IMR-90 (cell line): Measurements from ENCODE around the gene RPL23. TPM values are rescaled to one million over a fixed set of nuclear protein-coding genes. Genes with fewer than 3 reads are reported as not detected.

Source experiments
- ATAC-seq: fragments of 200-7000 bp; cut with Tn5 transposase; 2 replicates; pipeline ENCODE4 v1.9.1; 2020; ENCODE audit warnings: low read depth, mild to moderate bottlenecking, moderate library complexity
- BruUV-seq: library from RNA; stranded (reverse); fragments of 400-500 nt; replicated peaks from 2 replicates; lab custom pipeline; 2021; lab: Mats Ljungman, UMichigan
- CTCF ChIA-PET: fragments of 300-600 bp; formaldehyde crosslinking; extraction: SDS; loops from one replicate; lab custom pipeline; 2021; ENCODE audit warnings: antibody characterized with exemption; lab: Yijun Ruan, JAX
- POLR2A ChIA-PET: fragments of 300-600 bp; sonication (Branson Sonifier 250); formaldehyde crosslinking; loops from one replicate; lab custom pipeline; 2022; ENCODE audit warnings: antibody characterized with exemption; ENCODE audit not compliant: unreplicated experiment; lab: Charles Lee
- DNase-seq: peaks from one replicate; pipeline ENCODE4 v3.0.0; 2013
- H2AFZ ChIP-seq: replicated peaks from 2 replicates; pipeline ENCODE3; 2013; ENCODE audit warnings: low read length, mild to moderate bottlenecking; ENCODE audit not compliant: poor library complexity
- H2AK5ac ChIP-seq: 2 replicates; pipeline ENCODE4 v1.6.1; 2013; ENCODE audit warnings: low read depth, low read length, inconsistent platforms
- H2AK9ac ChIP-seq: replicated peaks from 2 replicates; pipeline ENCODE3; 2013; ENCODE audit warnings: mild to moderate bottlenecking, low read depth, low read length, moderate library complexity; ENCODE audit not compliant: poor library complexity
- H2BK120ac ChIP-seq: 2 replicates; pipeline ENCODE4 v1.6.1; 2013; ENCODE audit warnings: low read depth, low read length, inconsistent platforms
- H2BK15ac ChIP-seq: 3 replicates; pipeline ENCODE4 v1.6.1; 2013; ENCODE audit warnings: low read depth, low read length, inconsistent platforms
- H2BK20ac ChIP-seq: 2 replicates; pipeline ENCODE4 v1.6.1; 2013; ENCODE audit warnings: low read depth, mild to moderate bottlenecking, inconsistent platforms, low read length, moderate library complexity
- H2BK5ac ChIP-seq: 2 replicates; pipeline ENCODE4 v1.6.1; 2013; ENCODE audit warnings: mild to moderate bottlenecking, low read depth, low read length, inconsistent platforms; ENCODE audit not compliant: poor library complexity, severe bottlenecking
- H3K14ac ChIP-seq: replicated peaks from 2 replicates; pipeline ENCODE4 v1.6.1; 2013; ENCODE audit warnings: low read depth, low read length, inconsistent platforms
- H3K18ac ChIP-seq: 2 replicates; pipeline ENCODE4 v1.6.1; 2013; ENCODE audit warnings: low read depth, low read length, control low read depth
- H3K23ac ChIP-seq: 2 replicates; pipeline ENCODE4 v1.6.1; 2013; ENCODE audit warnings: low read depth, low read length, inconsistent platforms
- H3K27ac ChIP-seq: 2 replicates; pipeline ENCODE4 v1.5.1; 2013; ENCODE audit warnings: mild to moderate bottlenecking, control low read depth, low read length; ENCODE audit not compliant: insufficient read depth
- H3K27me3 ChIP-seq: 2 replicates; pipeline ENCODE4 v1.6.1; 2013; ENCODE audit warnings: low read length; ENCODE audit not compliant: control insufficient read depth, insufficient read depth
- H3K36me3 ChIP-seq: 2 replicates; pipeline ENCODE4 v1.6.1; 2013; ENCODE audit warnings: low read length, mixed read lengths; ENCODE audit not compliant: control insufficient read depth, insufficient read depth
- H3K4ac ChIP-seq: 2 replicates; pipeline ENCODE4 v1.6.1; 2013; ENCODE audit warnings: low read depth, low read length, inconsistent platforms
- H3K4me1 ChIP-seq: 2 replicates; pipeline ENCODE4 v1.6.1; 2013; ENCODE audit warnings: low read length, mixed read lengths; ENCODE audit not compliant: control insufficient read depth, insufficient read depth
- H3K4me2 ChIP-seq: 2 replicates; pipeline ENCODE4 v1.6.1; 2013; ENCODE audit warnings: low read depth, mild to moderate bottlenecking, control low read depth, low read length, moderate library complexity
- H3K4me3 ChIP-seq: 2 replicates; pipeline ENCODE4 v1.5.1; 2013; ENCODE audit warnings: low read depth, mild to moderate bottlenecking, control low read depth, low read length, moderate library complexity; ENCODE audit not compliant: insufficient read depth
- H3K56ac ChIP-seq: 2 replicates; pipeline ENCODE4 v1.6.1; 2013; ENCODE audit warnings: low read length, inconsistent platforms; ENCODE audit not compliant: insufficient read depth; ENCODE audit errors: extremely low read depth
- H3K79me1 ChIP-seq, 2 experiments: 2 replicates each; pipeline ENCODE4 v1.6.1; 2013; ENCODE audit warnings: low read length in 2 of 2, inconsistent platforms in 1 of 2, low read depth in 1 of 2
- H3K9ac ChIP-seq: 2 replicates; pipeline ENCODE4 v1.6.1; 2013; ENCODE audit warnings: low read depth, low read length, control low read depth
- H3K9me1 ChIP-seq: 2 replicates; pipeline ENCODE4 v1.6.1; 2013; ENCODE audit warnings: low read length, inconsistent platforms; ENCODE audit not compliant: insufficient read depth
- H3K9me3 ChIP-seq: 2 replicates; pipeline ENCODE4 v1.6.1; 2013; ENCODE audit warnings: low read length; ENCODE audit not compliant: control insufficient read depth, insufficient read depth
- H4K20me1 ChIP-seq: 2 replicates; pipeline ENCODE4 v1.6.1; 2013; ENCODE audit warnings: low read length, inconsistent platforms; ENCODE audit not compliant: insufficient read depth
- H4K5ac ChIP-seq: 2 replicates; pipeline ENCODE4 v1.6.1; 2013; ENCODE audit warnings: mild to moderate bottlenecking, low read depth, low read length, control low read depth
- H4K8ac ChIP-seq, 2 experiments: 2 replicates each; pipeline ENCODE4 v1.6.1; 2013; ENCODE audit warnings: low read depth in 2 of 2, low read length in 2 of 2, control low read depth in 1 of 2, inconsistent platforms in 1 of 2
- H4K91ac ChIP-seq: 2 replicates; pipeline ENCODE4 v1.6.1; 2013; ENCODE audit warnings: low read depth, low read length, inconsistent platforms; ENCODE audit not compliant: insufficient read depth
- BHLHE40 ChIP-seq: fragments of 150-350 bp; IDR thresholded peaks from 2 replicates; pipeline ENCODE4 v1.6.1; 2016; ENCODE audit warnings: mild to moderate bottlenecking, low read depth, low read length
- CHD1 ChIP-seq: IDR thresholded peaks from 2 replicates; pipeline ENCODE4 v1.6.1; 2012; ENCODE audit warnings: low read depth, low read length, improper control_type of control experiment
- CTCF ChIP-seq: conservative IDR thresholded peaks from 2 replicates; pipeline ENCODE4 v1.5.1; 2012; ENCODE audit warnings: mild to moderate bottlenecking, low read depth, low read length, improper control_type of control experiment
- ELK1 ChIP-seq: fragments of 150-350 bp; IDR thresholded peaks from 2 replicates; pipeline ENCODE4 v1.6.1; 2016; ENCODE audit warnings: low read depth, mild to moderate bottlenecking, low read length, moderate library complexity, borderline replicate concordance
- FOS ChIP-seq: fragments of 150-350 bp; IDR thresholded peaks from 2 replicates; pipeline ENCODE4 v1.6.1; 2016; ENCODE audit warnings: low read depth, low read length
- MAZ ChIP-seq: IDR thresholded peaks from 2 replicates; pipeline ENCODE4 v1.6.1; 2012; ENCODE audit warnings: low read depth, mild to moderate bottlenecking, low read length, improper control_type of control experiment, moderate library complexity, borderline replicate concordance
- MXI1 ChIP-seq: IDR thresholded peaks from 2 replicates; pipeline ENCODE4 v1.6.1; 2012; ENCODE audit warnings: low read depth, mild to moderate bottlenecking, low read length, moderate library complexity, borderline replicate concordance
- NFE2L2 ChIP-seq: fragments of 150-350 bp; IDR thresholded peaks from 2 replicates; pipeline ENCODE4 v1.6.1; 2016; ENCODE audit warnings: low read depth, mild to moderate bottlenecking, low read length
- POLR2A ChIP-seq: IDR thresholded peaks from 2 replicates; pipeline ENCODE4 v1.6.1; 2012; ENCODE audit warnings: mild to moderate bottlenecking, low read depth, low read length
- RCOR1 ChIP-seq: IDR thresholded peaks from 2 replicates; pipeline ENCODE4 v1.6.1; 2012; ENCODE audit warnings: mild to moderate bottlenecking, low read length, improper control_type of control experiment; ENCODE audit not compliant: insufficient replicate concordance
- USF2 ChIP-seq: fragments of 150-350 bp; IDR thresholded peaks from 2 replicates; pipeline ENCODE4 v1.6.1; 2017; ENCODE audit warnings: mild to moderate bottlenecking, antibody characterized with exemption, low read length, low read depth
- WGBS, 2 experiments: methylation state at CpG; one replicate each; pipeline versions ENCODE4 v1.1.5 to v1.1.7; 2013; ENCODE audit warnings: missing lambda C conversion rate in 2 of 2; ENCODE audit not compliant: insufficient read length in 1 of 2; ENCODE audit errors: extremely low coverage in 2 of 2; 5-methylcytosine and 5-hydroxymethylcytosine counted together
- dilution Hi-C: fragments of 300-500 bp; cut with HindIII; formaldehyde crosslinking; loops from one replicate; pipeline ENCODE4 v1.14.3; 2018; ENCODE audit warnings: low sequenced_read_pairs; ENCODE audit not compliant: unreplicated experiment
- in situ Hi-C: fragments of 300-500 bp; cut with MboI; formaldehyde crosslinking; loops from 3 replicates; pipeline ENCODE4 v1.14.3; 2019; ENCODE audit warnings: low sequenced_read_pairs, inconsistent platforms, mixed read lengths
- intact Hi-C: fragments of 100-400 bp; cut with micrococcal nuclease; formaldehyde crosslinking; loops from 2 replicates; pipeline ENCODE4 v1.10.0; 2022
- polyA plus RNA-seq, 3 experiments: library from polyadenylated mRNA; depleted of rRNA; stranded (reverse); fragments of >200 nt; gene quantifications; 2 replicates each; pipeline ENCODE4 v1.2.3, GENCODE V29; 2012; ENCODE audit warnings: low replicate concordance in 1 of 3
- total RNA-seq: library from RNA; depleted of rRNA; stranded (reverse); fragments of >200 nt; gene quantifications from 2 replicates; pipeline ENCODE4 v1.2.3, GENCODE V29; 2012

The RPL23 gene
- total and polyA plus RNA-seq, 2 of the 4 experiments (the other 2 are of a cell fraction), result 1,170 to 2,308 TPM

DNA sequence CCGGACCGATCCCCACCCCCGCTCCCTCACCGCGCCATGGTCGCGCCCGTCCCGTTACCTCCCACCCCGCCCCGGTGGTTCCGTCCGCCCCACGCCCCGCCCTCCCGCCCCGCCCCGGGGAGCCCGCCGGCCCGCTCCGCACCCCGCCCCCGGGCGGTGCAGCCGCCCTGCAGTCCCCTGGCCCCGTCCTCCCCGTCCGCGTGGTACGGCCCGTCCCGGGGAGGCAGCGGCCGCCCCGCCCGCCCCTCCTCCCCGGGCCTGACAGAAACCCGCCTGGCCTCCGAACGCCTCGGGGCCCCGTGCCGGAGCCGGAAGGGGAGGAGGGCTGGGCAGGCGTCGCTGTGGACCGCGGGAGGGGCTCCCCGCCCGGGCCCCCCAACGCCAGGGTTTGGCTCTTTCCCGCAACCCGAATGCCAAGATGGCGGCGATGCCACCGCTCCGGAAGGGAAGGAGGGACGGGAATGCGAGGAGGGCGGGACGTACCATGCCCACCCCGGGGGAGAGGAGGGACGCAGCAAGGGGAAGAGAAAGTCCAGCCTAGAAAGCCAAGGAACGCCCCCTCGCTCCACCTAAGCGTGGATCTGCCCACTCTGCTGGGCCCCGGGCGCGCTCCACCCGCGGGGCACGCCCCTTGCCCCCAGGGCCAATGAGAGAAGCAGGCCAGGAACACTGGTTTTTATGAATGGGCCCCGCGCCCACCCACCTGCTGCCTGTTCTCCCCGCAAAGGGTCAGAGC lies 53.9 kb downstream of the RPL23 start, which contains the start of gene PIP4K2B:
PIP4K2B (minus strand) TSS at position 56 of the 736 bp plus-strand sequence. CDS start 132 bp downstream, outside the sequence.
- H2BK20ac ChIP-seq, result no peak within 1 kb of the TSS
- dilution Hi-C loops, result no loop called here
- no peaks in the 10 kb centered on the region for H3K27me3 ChIP-seq
- peak within 1 kb of the TSS; percentile 91 for H4K91ac ChIP-seq
- BruUV-seq, result no TSS peak
- H3K4ac ChIP-seq, result peak within 1 kb of the TSS; percentile 91
- peak within 1 kb of the TSS; percentile 99 for H2AK9ac ChIP-seq
- peaks cover 36% of the 10 kb centered on the region for H4K20me1 ChIP-seq
- H3K18ac ChIP-seq, result peak within 1 kb of the TSS; percentile 58
- H3K27ac ChIP-seq, result peak within 1 kb of the TSS; percentile 93
- peak within 1 kb of the TSS; percentile 52 to 93 for H4K8ac ChIP-seq
- H2BK5ac ChIP-seq, result peak within 1 kb of the TSS; percentile 91
- in situ Hi-C loops, result no loop called here
- H3K9ac ChIP-seq, result peak within 1 kb of the TSS; percentile 73
- peak within 1 kb of the TSS; percentile 83 for H2AK5ac ChIP-seq
- H2AFZ ChIP-seq, result peak within 1 kb of the TSS; percentile 97
- peak; percentile 99; the same call in 1 of the 2 replicates for TF ChIP-seq CHD1
- peak; percentile 72 for TF ChIP-seq RCOR1
- no peak for TF ChIP-seq CTCF
- no peak for TF ChIP-seq FOS
- 0 out of 2 replicates have a peak, but pooled peaks have one; percentile 4 for TF ChIP-seq NFE2L2
- peak; percentile 84 for TF ChIP-seq POLR2A
- no peak; the same call in 1 of the 2 replicates for TF ChIP-seq USF2
- TF ChIP-seq ELK1, result no peak
- TF ChIP-seq BHLHE40, result peak; percentile 97
- peak; percentile 96 for TF ChIP-seq MAZ
- TF ChIP-seq MXI1, result peak; percentile 82
- H3K4me1 ChIP-seq, result peaks cover 13% of the 10 kb centered on the region
- peak within 1 kb of the TSS; percentile 61 for H3K4me3 ChIP-seq
- ATAC-seq (peak; percentile 94), DNase-seq (peak; percentile 98)
- peak within 1 kb of the TSS; percentile 73 for H3K56ac ChIP-seq
- peak within 1 kb of the TSS; percentile 98 for H3K4me2 ChIP-seq
- H2BK120ac ChIP-seq, result peak within 1 kb of the TSS; percentile 71; the same call in 1 of the 2 replicates
- intact Hi-C loops, result loop anchor here (1.0 to 5.0 kb wide), 2 partner anchors 26 to 443 kb away; partner anchors contain the start of gene CWC25
- H4K5ac ChIP-seq, result peak within 1 kb of the TSS; percentile 35
- no peaks in the 10 kb centered on the region for H3K9me3 ChIP-seq
- H2BK15ac ChIP-seq, result peak within 1 kb of the TSS; percentile 36; the same call in 1 of the 3 replicates
- peaks cover 6 to 43% of the 10 kb centered on the region in 2 experiments; a peak in 3 of 4 replicates for H3K79me1 ChIP-seq
- 2% methylated on average over 26 of the region's 76 CpGs; no CpG with 5 or more reads in 1 of the 2 experiments for WGBS, 2 experiments
- H3K36me3 ChIP-seq, result peaks cover 26% of the 10 kb centered on the region
- H3K23ac ChIP-seq, result peak within 1 kb of the TSS; percentile 92
- CTCF ChIA-PET, result no interaction called here
- POLR2A ChIA-PET, result no interaction called here
- peaks cover 23% of the 10 kb centered on the region for H3K9me1 ChIP-seq
- peak within 1 kb of the TSS; percentile 84 for H3K14ac ChIP-seq
